ENCODE results near the gene PPM1A. TPM values are rescaled to one million over a fixed set of nuclear protein-coding genes. Genes with fewer than 3 reads are reported as not detected.

The PPM1A gene
- total and polyA plus RNA-seq, 2 of the 8 experiments (the other 6 are each of a cell fraction or from before 2014, with no cell fraction given) = 14.0 to 51.2 TPM

GRCh38 chr14:60249321-60250256, 568 bp downstream of the PPM1A start:
- FAIRE-seq = no peak
- H2AFZ ChIP-seq (ENCODE audit: low read length) = no peak overlapping the region
- TF ChIP-seq BACH1 (IDR thresholded peaks at IDR 0.05; ENCODE audit: low read length) (no peak), TEAD4 (IDR thresholded peaks at IDR 0.05; ENCODE audit: low read depth, low read length) (no peak), NRF1 (IDR thresholded peaks at IDR 0.05; ENCODE audit: low read depth, low read length) (no peak), JUN (IDR thresholded peaks at IDR 0.05; ENCODE audit: low read depth, low read length) (no peak), RNF2 (IDR thresholded peaks at IDR 0.05; ENCODE audit: borderline replicate concordance, low read depth, low read length, missing control alignments, poor library complexity, severe bottlenecking) (no peak), JUND (IDR thresholded peaks at IDR 0.05; ENCODE audit: low read length) (no peak), POU5F1 (IDR thresholded peaks at IDR 0.05; ENCODE audit: low read depth, low read length) (no peak), CBX5 (IDR thresholded peaks at IDR 0.05; ENCODE audit: low read depth, low read length) (no peak), EGR1 (IDR thresholded peaks at IDR 0.05; ENCODE audit: borderline replicate concordance, low read depth, low read length) (no peak), CBX8 (IDR thresholded peaks at IDR 0.05; ENCODE audit: borderline replicate concordance, low read depth, low read length) (no peak)
- TF ChIP-seq, protein P1, sequence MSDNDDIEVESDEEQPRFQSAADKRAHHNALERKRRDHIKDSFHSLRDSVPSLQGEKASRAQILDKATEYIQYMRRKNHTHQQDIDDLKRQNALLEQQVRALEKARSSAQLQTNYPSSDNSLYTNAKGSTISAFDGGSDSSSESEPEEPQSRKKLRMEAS (IDR thresholded peaks at IDR 0.05) = no peak

More at GRCh38 chr14:60249321-60250256, 568 bp downstream of the PPM1A start:
- peak overlapping the region; percentile 59 for H2BK120ac ChIP-seq (replicated peaks; ENCODE audit: low read depth, low read length)
- H3K36me3 ChIP-seq (ENCODE audit: control insufficient read depth in 2 of 4, insufficient read depth in 4 of 4, low read length in 3 of 4) = no peaks in the 10 kb centered on the region
- H2BK15ac ChIP-seq (ENCODE audit: low read length) = no peak overlapping the region
- H2BK12ac ChIP-seq (ENCODE audit: low read depth, low read length) = no peak overlapping the region
- no peak overlapping the region for H2BK20ac ChIP-seq (ENCODE audit: low read length)
- peaks cover 6% of the 10 kb centered on the region; the same call in 1 of the 2 replicates for H3K23me2 ChIP-seq (ENCODE audit: low read depth, low read length)
- no peaks in the 10 kb centered on the region for H3K9me3 ChIP-seq (ENCODE audit: insufficient read depth in 2 of 2, low read depth in 1 of 2, low read length in 1 of 2)
- POLR2A ChIA-PET (ENCODE audit: partially characterized antibody) = interaction anchor here (0.6 to 2.4 kb wide), 27 partner anchors 9 to 1453 kb away, joined by 3 to 13 read pairs (median 4); no protein-coding TSS in a partner anchor
- peak in 1 of 2 experiments; percentile 81 for DNase-seq (ENCODE audit: low read depth in 1 of 2, low spot score in 2 of 2)
- no peak overlapping the region for H3K23ac ChIP-seq (ENCODE audit: insufficient read length)
- no peak overlapping the region for H3K56ac ChIP-seq (replicated peaks; ENCODE audit: insufficient read length, low read depth, low read length)
- peak overlapping the region; percentile 47 for H4K5ac ChIP-seq (ENCODE audit: insufficient read length, low read depth, low read length)
- peaks cover 4 to 12% (median 9%) of the 10 kb centered on the region in 4 experiments for H3K4me1 ChIP-seq (replicated peaks in 1 of 4; ENCODE audit: control insufficient read depth in 3 of 4, insufficient read depth in 4 of 4, low read length in 3 of 4)
- H4K20me1 ChIP-seq (replicated peaks in 1 of 2; ENCODE audit: control insufficient read depth in 1 of 2, insufficient read depth in 2 of 2, low read length in 2 of 2) = no peaks in the 10 kb centered on the region
- H3K27ac ChIP-seq (ENCODE audit: low read depth, low read length) = peak overlapping the region; percentile 61; the same call in 1 of the 2 replicates
- no peaks in the 10 kb centered on the region for H3K79me1 ChIP-seq (ENCODE audit: low read depth, low read length)
- WGBS, 2 experiments (ENCODE audit: extremely low coverage in 1 of 2, insufficient coverage in 1 of 2, insufficient read length in 1 of 2, insufficient replicate concordance in 2 of 2, low coverage in 1 of 2, low lambda C conversion rate in 2 of 2, missing lambda C conversion rate in 1 of 2) = 2% methylated on average over 34 of the region's 107 CpGs; no CpG with 5 or more reads in 1 of the 2 experiments
- H3K4me3 ChIP-seq (ENCODE audit: extremely low read depth in 1 of 4, insufficient read depth in 2 of 4, low read depth in 3 of 4, low read length in 4 of 4) = peak overlapping the region; percentile 53 to 96 (median 86)
- H3K4ac ChIP-seq (replicated peaks; ENCODE audit: insufficient read length, low read depth, low read length) = no peak overlapping the region
- peak overlapping the region; percentile 65; the same call in 1 of the 2 replicates for H3K18ac ChIP-seq (ENCODE audit: extremely low read depth, low read length)
- H3K27me3 ChIP-seq (replicated peaks in 1 of 4; ENCODE audit: control insufficient read depth in 3 of 4, extremely low read depth in 1 of 4, insufficient read depth in 3 of 4, low read length in 3 of 4) = no peaks in the 10 kb centered on the region
- H3K79me2 ChIP-seq (ENCODE audit: control insufficient read depth in 1 of 2, insufficient read depth in 2 of 2, low read length in 2 of 2) = peaks cover 8 to 47% of the 10 kb centered on the region in 2 experiments; a peak in 3 of 4 replicates
- H3K4me2 ChIP-seq (ENCODE audit: insufficient read depth in 1 of 2, low read depth in 2 of 2, low read length in 2 of 2) = peak overlapping the region; percentile 67 to 93
- H2BK5ac ChIP-seq (ENCODE audit: low read depth, low read length) = no peak overlapping the region; the same call in 1 of the 2 replicates
- no peak overlapping the region for H2AK5ac ChIP-seq (ENCODE audit: low read depth, low read length)
- H3K9ac ChIP-seq (replicated peaks in 1 of 4; ENCODE audit: extremely low read depth in 1 of 4, low read depth in 3 of 4, low read length in 3 of 4) = peak overlapping the region; percentile 65 to 96 (median 87)
- H3K14ac ChIP-seq (ENCODE audit: insufficient read length) = no peak overlapping the region
- CTCF ChIA-PET (ENCODE audit: partially characterized antibody) = interaction anchor here (0.7 to 9.0 kb wide), 8 partner anchors 11 to 83 kb away, joined by 3 to 57 read pairs (median 4); no protein-coding TSS in a partner anchor
- peak overlapping the region; percentile 88 for H4K8ac ChIP-seq (ENCODE audit: extremely low read depth, insufficient read depth, low read length)
- H4K91ac ChIP-seq (replicated peaks; ENCODE audit: insufficient read length, low read length) = no peak overlapping the region

All from H1 (cell line).